RWPE2 (cell line): ENCODE results near the gene ECHDC3.

Experiments
- ATAC-seq: fragments of 200-7000 bp; cut with Tn5 transposase; 3 replicates; pipeline ENCODE4 v1.9.1; 2021; ENCODE audit warnings: low read depth
- DNase-seq: peaks from one replicate; pipeline ENCODE4 v3.0.0-alpha.2; 2020; ENCODE audit warnings: low spot score
- H3K27ac ChIP-seq: fragments of 450-650 bp; 2 replicates; pipeline ENCODE4 v1.5.1; 2017; ENCODE audit warnings: mild to moderate bottlenecking; ENCODE audit not compliant: poor library complexity, severe bottlenecking
- H3K27me3 ChIP-seq: fragments of 250-450 bp; sonication (Bioruptor Pico); 2 replicates; pipeline ENCODE4 v1.5.1; 2021; ENCODE audit warnings: mild to moderate bottlenecking, moderate library complexity; ENCODE audit not compliant: insufficient read depth, poor library complexity, severe bottlenecking
- H3K36me3 ChIP-seq: fragments of 250-450 bp; sonication (Bioruptor Pico); 2 replicates; pipeline ENCODE4 v1.5.1; 2020; ENCODE audit warnings: low read depth, mild to moderate bottlenecking, moderate library complexity
- H3K4me1 ChIP-seq: fragments of 250-450 bp; sonication (Bioruptor Pico); 2 replicates; pipeline ENCODE4 v1.5.1; 2021; ENCODE audit warnings: mild to moderate bottlenecking, moderate library complexity; ENCODE audit not compliant: insufficient read depth, poor library complexity, severe bottlenecking
- H3K4me3 ChIP-seq: fragments of 250-450 bp; sonication (Bioruptor Pico); 2 replicates; pipeline ENCODE4 v1.5.1; 2021; ENCODE audit warnings: mild to moderate bottlenecking, moderate library complexity; ENCODE audit not compliant: severe bottlenecking
- H3K9me3 ChIP-seq: fragments of 250-450 bp; sonication (Bioruptor Pico); 2 replicates; pipeline ENCODE4 v1.5.1; 2021; ENCODE audit warnings: mild to moderate bottlenecking, moderate library complexity; ENCODE audit not compliant: severe bottlenecking
- CTCF ChIP-seq: fragments of 450-650 bp; IDR thresholded peaks from one replicate; pipeline ENCODE4 v1.5.1; 2017; ENCODE audit warnings: mild to moderate bottlenecking, moderate library complexity; ENCODE audit not compliant: poor library complexity, severe bottlenecking

ECHDC3 gene

GRCh38 chr10:11813177-11813576, 71.0 kb downstream of the ECHDC3 start:
- no peaks in the 10 kb centered on the region for H3K9me3 ChIP-seq
- no peaks in the 10 kb centered on the region for H3K27me3 ChIP-seq
- H3K27ac ChIP-seq, result no peak overlapping the region
- no peak for TF ChIP-seq CTCF
- no peak overlapping the region for H3K4me3 ChIP-seq
- H3K4me1 ChIP-seq, result peaks cover 13% of the 10 kb centered on the region
- DNase-seq, result no peak
- no peaks in the 10 kb centered on the region for H3K36me3 ChIP-seq
- ATAC-seq, result no peak
